GM23338 (cell line): ENCODE measurements around the gene OR5AP2.

Source experiments
- CREB1 ChIP-seq: fragments of 250-450 bp; sonication (Bioruptor Pico); IDR thresholded peaks from 2 replicates; pipeline ENCODE4 v1.5.0; 2020; ENCODE audit warnings: low read depth, mild to moderate bottlenecking, moderate library complexity
- EZH2 ChIP-seq: fragments of 200-600 bp; sonication (generic); IDR thresholded peaks from one replicate; pipeline ENCODE4 v1.8.0; 2017; ENCODE audit warnings: antibody characterized with exemption, mild to moderate bottlenecking, low read depth; ENCODE audit not compliant: unreplicated experiment
- EZH2phosphoT487 ChIP-seq: fragments of 200-600 bp; sonication (generic); IDR thresholded peaks from one replicate; pipeline ENCODE4 v1.8.1; 2018; ENCODE audit warnings: antibody characterized with exemption; ENCODE audit not compliant: unreplicated experiment
- JUNB ChIP-seq: IDR thresholded peaks from one replicate; pipeline ENCODE4 v1.6.1; 2016; ENCODE audit warnings: antibody characterized with exemption; ENCODE audit not compliant: unreplicated experiment
- POLR2AphosphoS5 ChIP-seq: IDR thresholded peaks from 2 replicates; pipeline ENCODE4 v1.6.1; 2016; ENCODE audit warnings: antibody characterized with exemption, low read depth
- ZNF114 ChIP-seq: fragments of 250-450 bp; sonication (Bioruptor Pico); IDR thresholded peaks from 2 replicates; pipeline ENCODE4 v1.5.0; 2020; ENCODE audit warnings: mild to moderate bottlenecking, moderate library complexity
- ZNF331 ChIP-seq: fragments of 250-450 bp; sonication (Bioruptor Pico); IDR thresholded peaks from 2 replicates; pipeline ENCODE4 v1.5.0; 2020; ENCODE audit warnings: low read depth, mild to moderate bottlenecking, moderate library complexity
- TF ChIP-seq, protein P1 (sequence below), 2 experiments: fragments of 200-600 bp in 1 of 2; sonication (generic) in 1 of 2; conservative IDR thresholded peaks; 2 replicates each; pipeline versions ENCODE4 v1.5.1 to v1.6.1; 2016 to 2017; ENCODE audit warnings: antibody characterized with exemption in 2 of 2, low read depth in 2 of 2, mild to moderate bottlenecking in 2 of 2, moderate library complexity in 1 of 2
- TF ChIP-seq, protein P2 (sequence below): IDR thresholded peaks from one replicate; pipeline ENCODE4 v1.6.1; 2018; ENCODE audit warnings: antibody characterized with exemption; ENCODE audit not compliant: unreplicated experiment
- TF ChIP-seq, protein P3 (sequence below): IDR thresholded peaks from 2 replicates; pipeline ENCODE4 v1.6.1; 2016; ENCODE audit warnings: antibody characterized with exemption

DNA sequence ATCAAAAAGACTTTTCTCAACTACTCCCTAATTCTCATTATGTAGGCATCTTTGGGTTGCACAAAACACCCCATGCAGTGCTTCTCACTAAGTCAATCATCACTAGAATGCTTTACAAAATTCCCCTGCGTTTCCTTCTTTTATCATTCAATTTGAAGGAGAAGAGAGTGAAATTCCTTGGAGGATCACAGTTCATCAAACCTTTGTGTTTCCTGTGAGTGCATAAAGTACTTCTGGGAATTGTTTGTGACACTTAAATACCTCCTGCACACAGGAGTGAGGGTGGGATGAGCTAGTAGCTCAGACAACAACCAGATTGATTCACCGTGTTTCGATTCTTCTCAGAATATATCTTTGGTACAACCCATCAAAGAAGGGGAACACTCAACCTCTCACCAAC, 17.5 kb upstream of the OR5AP2 start:
- TF ChIP-seq, protein P1, sequence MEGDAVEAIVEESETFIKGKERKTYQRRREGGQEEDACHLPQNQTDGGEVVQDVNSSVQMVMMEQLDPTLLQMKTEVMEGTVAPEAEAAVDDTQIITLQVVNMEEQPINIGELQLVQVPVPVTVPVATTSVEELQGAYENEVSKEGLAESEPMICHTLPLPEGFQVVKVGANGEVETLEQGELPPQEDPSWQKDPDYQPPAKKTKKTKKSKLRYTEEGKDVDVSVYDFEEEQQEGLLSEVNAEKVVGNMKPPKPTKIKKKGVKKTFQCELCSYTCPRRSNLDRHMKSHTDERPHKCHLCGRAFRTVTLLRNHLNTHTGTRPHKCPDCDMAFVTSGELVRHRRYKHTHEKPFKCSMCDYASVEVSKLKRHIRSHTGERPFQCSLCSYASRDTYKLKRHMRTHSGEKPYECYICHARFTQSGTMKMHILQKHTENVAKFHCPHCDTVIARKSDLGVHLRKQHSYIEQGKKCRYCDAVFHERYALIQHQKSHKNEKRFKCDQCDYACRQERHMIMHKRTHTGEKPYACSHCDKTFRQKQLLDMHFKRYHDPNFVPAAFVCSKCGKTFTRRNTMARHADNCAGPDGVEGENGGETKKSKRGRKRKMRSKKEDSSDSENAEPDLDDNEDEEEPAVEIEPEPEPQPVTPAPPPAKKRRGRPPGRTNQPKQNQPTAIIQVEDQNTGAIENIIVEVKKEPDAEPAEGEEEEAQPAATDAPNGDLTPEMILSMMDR (conservative IDR thresholded peaks at IDR 0.05; ENCODE audit: low read depth in 2 of 2): no peak
- TF ChIP-seq POLR2AphosphoS5: no peak
- TF ChIP-seq CREB1: peak; percentile 65
- TF ChIP-seq ZNF114 (CRISPR knock-in tag): no peak
- TF ChIP-seq EZH2: no peak
- TF ChIP-seq, protein P2, sequence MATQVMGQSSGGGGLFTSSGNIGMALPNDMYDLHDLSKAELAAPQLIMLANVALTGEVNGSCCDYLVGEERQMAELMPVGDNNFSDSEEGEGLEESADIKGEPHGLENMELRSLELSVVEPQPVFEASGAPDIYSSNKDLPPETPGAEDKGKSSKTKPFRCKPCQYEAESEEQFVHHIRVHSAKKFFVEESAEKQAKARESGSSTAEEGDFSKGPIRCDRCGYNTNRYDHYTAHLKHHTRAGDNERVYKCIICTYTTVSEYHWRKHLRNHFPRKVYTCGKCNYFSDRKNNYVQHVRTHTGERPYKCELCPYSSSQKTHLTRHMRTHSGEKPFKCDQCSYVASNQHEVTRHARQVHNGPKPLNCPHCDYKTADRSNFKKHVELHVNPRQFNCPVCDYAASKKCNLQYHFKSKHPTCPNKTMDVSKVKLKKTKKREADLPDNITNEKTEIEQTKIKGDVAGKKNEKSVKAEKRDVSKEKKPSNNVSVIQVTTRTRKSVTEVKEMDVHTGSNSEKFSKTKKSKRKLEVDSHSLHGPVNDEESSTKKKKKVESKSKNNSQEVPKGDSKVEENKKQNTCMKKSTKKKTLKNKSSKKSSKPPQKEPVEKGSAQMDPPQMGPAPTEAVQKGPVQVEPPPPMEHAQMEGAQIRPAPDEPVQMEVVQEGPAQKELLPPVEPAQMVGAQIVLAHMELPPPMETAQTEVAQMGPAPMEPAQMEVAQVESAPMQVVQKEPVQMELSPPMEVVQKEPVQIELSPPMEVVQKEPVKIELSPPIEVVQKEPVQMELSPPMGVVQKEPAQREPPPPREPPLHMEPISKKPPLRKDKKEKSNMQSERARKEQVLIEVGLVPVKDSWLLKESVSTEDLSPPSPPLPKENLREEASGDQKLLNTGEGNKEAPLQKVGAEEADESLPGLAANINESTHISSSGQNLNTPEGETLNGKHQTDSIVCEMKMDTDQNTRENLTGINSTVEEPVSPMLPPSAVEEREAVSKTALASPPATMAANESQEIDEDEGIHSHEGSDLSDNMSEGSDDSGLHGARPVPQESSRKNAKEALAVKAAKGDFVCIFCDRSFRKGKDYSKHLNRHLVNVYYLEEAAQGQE: no peak
- no peak for TF ChIP-seq JUNB
- TF ChIP-seq, protein P3, sequence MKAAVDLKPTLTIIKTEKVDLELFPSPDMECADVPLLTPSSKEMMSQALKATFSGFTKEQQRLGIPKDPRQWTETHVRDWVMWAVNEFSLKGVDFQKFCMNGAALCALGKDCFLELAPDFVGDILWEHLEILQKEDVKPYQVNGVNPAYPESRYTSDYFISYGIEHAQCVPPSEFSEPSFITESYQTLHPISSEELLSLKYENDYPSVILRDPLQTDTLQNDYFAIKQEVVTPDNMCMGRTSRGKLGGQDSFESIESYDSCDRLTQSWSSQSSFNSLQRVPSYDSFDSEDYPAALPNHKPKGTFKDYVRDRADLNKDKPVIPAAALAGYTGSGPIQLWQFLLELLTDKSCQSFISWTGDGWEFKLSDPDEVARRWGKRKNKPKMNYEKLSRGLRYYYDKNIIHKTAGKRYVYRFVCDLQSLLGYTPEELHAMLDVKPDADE: no peak
- no peak for TF ChIP-seq EZH2phosphoT487
- TF ChIP-seq ZNF331 (CRISPR knock-in tag): no peak
